ENCODE measurements around the gene RAB37.

Gene RAB37

DNA sequence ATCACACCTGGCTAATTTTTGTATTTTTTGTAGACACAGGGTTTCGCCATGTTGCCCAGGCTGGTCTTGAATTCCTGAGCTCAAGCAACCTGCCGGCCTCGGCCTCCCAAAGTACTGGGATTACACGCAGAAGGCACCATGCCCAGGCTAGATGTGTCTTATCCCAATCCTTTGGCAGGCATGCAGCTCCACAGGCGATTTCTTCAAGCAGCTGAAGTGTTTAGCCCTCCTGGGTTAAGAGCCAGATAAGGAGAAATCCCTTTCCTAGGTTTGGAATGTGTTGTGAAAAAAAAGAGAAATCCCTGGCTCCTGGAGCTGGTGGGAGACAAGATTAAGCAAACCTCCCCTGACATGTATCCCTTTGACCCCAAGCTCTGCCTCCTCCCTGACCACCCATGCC is 9.3 kb downstream of the RAB37 start:
- no peak for DNase-seq

DNA sequence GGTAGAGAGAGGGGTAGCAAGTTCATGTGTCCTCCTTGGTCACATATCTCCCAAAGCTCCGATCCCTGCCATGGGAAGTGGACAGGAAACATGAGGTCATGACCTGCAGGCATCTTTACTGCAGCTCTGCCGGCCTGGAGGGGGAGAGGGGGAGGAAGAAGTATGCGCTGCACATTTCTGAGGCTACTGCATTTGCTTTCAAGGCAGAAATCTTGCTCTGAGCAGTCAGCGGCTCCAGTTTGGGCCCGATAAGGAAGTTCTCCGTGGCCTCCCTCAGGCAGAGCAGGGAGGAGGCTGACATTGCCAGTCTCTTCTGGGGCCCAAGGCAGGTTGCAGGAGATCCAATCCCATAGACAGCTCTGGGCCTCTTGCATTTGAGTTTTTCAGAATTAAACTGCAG is 9.9 kb downstream of the RAB37 start:
- no peak for DNase-seq

DNA sequence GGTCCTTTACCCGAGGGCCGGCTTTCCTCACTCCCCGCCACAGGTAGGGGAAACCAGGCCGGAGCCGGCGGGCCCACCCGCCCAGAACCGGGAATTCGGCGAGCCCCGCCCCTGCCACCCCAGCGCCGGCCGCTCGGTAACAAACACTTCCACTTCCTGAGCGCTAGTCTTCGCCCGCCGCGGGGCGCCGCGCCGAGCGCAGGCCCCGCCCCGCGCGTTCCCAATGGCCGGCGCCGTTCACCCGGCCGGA is 11.1 kb downstream of the RAB37 start:
- no peak for DNase-seq

DNA sequence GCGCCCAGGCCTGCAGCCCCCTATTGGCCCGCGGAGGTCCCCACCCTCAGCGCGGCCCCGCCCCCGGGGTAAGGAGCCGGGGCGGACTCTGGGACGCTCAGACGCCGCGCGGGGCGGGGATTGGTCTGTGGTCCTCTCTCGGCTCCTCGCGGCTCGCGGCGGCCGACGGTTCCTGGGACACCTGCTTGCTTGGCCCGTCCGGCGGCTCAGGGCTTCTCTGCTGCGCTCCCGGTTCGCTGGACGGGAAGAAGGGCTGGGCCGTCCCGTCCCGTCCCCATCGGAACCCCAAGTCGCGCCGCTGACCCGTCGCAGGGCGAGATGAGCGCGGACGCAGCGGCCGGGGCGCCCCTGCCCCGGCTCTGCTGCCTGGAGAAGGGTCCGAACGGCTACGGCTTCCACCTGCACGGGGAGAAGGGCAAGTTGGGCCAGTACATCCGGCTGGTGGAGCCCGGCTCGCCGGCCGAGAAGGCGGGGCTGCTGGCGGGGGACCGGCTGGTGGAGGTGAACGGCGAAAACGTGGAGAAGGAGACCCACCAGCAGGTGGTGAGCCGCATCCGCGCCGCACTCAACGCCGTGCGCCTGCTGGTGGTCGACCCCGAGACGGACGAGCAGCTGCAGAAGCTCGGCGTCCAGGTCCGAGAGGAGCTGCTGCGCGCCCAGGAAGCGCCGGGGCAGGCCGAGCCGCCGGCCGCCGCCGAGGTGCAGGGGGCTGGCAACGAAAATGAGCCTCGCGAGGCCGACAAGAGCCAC is 11.6 kb downstream of the RAB37 start, which contains the start of gene NHERF1:
NHERF1 (plus strand) TSS at position 100 of the 750 bp plus-strand sequence; CDS start at position 319, 219 bp downstream.
- peak; percentile 86 for DNase-seq

DNA sequence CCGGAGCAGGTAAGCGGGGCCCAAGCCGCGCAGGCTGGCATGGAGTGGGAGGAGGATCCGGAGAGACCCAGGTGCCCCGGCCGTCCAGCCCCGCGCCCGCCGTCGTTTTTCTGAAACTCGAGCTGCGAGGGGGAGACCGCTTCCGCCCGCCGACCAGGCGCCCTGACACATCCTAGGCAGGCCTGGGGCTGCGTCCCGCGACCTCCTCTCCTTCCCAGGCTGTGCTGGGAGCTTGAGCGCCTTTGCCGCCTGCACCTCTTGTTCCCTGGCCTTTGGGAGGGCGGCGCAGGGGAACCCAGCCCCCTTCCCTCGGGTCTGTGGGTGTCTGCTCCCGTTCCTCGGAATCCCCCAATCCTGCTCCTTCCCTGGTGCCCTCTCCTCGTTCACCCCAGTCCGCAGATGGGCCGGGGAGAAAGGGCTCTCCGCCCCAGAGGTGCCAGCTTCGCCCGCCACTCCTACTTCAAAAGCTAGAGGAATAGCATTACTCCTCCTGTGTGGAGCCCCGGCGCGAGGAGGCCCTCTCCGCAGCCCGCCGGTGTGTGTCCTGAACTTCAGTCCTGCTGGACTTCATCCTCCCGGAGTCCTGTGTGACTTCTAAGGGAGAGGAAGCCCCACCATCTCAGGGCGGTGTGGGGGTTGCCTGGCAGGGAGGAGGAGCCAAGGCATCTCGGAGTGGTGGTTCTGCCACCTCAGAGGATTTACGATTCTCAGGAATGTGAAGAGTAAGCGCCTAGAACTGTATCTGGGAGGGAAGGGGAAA is 12.4 kb downstream of the RAB37 start:
- DNase-seq: no peak

DNA sequence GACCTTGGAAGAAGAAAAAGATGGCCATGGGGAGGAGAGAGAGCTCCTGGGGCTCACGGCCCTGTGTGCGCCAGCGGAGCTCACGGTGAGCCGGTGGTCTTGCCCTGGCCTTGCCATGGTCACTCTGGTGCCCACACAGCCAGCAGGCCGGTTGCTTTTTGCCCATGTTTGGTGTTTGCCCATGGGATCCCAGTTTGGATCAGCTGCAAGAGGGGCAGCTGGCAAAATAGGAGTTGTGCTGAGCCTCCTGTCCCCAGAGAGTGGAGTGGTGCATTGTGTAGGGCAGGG is 12.9 kb downstream of the RAB37 start:
- no peak for DNase-seq

DNA sequence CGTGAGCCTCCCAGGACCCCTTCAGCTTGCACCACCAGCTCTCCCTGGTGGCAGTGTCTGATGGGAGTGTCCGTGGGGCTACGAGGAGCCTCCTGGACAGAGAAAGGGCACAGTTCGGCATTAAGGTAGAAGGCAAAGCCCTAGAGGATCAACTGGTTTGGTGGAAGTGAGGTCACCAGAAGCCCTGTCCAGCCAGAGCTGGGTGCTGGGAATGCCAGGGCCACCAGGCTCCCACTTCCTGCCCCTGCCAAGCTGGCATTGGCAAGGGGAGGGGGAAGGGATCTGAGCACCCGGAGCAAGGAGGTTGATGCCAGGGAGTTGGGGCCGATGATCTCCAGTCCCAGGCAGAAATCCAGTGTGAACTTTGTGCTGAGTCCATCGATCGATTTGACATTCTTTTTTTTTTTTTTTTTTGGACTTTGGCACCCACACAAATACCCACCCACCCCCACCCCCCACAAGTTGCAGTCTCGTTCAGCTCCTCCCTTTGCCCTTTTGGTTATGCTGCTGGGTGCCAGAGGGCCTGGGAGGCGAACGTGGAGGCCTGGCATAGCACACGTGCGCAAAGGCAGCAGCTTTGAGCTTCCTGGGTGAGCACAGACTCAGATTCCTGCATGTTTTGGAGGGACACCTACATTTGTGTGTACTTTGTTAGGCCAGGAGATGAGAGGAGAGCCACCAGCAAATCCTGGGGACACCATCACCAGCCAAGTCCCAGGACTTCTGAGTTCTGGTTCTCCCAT is 13.4 kb downstream of the RAB37 start:
- DNase-seq: no peak

DNA sequence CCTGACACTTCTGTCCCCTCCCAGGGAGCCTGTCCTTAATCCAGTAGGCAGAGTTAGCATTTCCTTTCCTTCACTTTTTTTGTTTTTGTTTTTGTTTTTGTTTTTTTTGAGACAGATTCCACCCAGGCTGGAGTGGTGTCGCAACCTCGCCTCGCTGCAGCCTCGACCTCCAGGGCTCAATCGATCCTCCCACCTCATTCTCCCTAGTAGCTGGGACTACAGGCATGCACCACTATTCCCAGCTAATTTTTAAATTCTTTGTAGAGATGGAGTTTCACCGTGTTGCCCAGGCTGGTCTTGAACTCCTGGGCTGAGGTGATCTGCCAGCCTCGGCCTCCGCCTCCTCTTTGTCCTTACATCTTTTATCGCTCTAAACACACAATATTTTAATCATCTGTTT is 15.4 kb downstream of the RAB37 start:
- no peak for DNase-seq

DNA sequence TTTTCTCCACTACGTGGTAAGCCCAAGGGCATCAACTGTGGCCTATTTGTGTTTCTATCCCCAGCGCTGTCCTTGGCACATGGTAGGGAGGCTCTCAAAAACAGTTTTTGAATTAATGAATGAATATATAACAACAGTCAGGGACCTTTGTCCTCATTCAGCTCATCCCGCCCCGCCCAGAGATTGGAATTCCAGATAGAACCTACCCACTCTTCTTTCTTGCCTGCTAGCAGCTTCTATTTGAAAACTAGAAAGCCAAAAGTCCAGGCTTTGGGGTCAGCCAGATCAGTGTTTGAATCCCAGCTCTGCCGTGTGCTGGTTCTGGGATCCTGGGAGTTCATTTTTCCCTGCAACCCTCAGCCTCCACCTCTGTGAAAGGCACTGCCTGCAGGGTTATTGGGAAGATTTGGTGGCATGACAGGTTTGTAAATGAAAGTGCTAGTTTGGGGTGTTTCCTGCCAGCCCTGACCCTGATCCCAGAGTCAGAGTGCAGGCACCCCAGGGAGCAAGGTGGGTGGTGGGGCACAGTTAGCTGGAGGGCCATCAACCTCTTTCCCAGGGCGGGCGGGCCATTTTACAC is 15.9 kb downstream of the RAB37 start:
- DNase-seq: no peak

DNA sequence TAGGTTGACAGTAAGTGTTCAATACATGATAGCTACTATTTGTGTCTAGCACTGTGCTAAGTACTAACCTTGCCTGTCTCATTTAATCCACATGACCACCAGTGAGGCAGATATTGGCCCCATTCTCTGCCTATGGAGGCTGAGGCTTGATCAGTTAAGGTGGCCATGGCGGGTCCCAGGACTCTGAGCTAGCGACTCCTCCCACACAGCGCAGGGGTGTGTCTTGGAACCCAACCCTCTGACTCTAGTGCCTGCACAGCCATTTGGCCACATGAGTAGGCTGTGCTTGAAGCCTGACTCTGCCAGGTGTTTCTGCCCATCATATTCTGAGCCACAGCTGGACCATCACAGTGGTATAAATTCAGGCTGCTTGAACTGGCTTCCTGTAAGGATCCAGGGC is 17.8 kb downstream of the RAB37 start:
- DNase-seq: no peak

DNA sequence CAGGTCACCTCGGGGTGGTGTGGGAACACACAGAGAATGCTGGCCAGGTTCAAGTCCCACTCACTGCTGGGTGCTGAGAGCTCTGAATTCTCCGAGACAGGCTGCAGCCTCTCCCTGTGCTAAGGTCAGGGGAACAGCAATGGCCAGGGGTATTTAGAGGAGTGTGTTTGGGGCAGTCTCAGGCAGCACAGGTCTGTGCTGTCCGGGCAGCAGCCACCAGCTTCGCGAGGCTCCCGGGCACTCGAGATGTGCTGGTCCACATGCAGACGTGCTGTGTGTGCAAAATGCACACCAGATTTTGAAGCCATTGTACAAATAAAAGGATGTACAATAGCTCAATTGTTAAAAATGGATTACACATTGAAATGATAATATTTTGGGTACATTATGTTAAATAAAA is 18.5 kb downstream of the RAB37 start:
- DNase-seq: no peak

DNA sequence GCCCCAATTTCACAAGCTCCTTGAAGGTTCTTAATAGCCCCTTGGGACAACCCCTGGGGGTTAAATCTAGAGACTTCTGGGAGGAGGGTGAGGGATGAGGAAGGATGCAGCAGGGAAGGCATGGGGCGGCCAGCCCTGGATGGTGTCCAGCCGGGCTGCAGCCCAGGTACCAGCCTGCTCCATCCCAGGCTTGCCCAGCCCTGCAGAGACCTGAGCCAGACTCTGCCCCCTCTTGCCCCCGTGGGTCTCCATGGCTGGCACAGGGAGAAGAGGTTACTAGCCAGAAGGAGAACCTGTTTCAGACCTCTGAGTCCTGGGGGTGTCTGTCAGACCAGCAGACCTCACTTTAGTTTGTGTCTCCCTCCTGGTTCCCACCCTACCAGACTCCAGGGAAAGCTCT is 19.8 kb downstream of the RAB37 start:
- DNase-seq: no peak

DNA sequence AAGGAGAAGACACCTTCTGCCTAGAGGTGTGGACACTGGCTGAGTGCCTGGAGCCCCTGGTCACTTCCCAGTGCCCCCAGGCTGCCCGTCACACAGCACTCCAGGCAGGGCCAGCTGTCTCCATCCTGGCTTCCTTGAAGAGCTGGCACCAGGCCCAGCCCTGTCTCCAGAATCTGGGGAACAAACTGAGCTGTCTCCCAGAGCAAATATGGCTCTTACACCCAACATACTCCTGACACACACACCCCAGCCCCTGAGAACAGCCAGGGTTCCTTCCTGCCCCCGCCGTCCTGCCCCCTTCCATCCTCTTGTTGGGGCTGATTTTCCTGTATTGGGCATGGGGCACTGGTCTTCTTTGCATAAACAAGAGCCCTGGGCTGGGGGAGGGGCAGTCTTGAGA is 20.4 kb downstream of the RAB37 start:
- no peak for DNase-seq

DNA sequence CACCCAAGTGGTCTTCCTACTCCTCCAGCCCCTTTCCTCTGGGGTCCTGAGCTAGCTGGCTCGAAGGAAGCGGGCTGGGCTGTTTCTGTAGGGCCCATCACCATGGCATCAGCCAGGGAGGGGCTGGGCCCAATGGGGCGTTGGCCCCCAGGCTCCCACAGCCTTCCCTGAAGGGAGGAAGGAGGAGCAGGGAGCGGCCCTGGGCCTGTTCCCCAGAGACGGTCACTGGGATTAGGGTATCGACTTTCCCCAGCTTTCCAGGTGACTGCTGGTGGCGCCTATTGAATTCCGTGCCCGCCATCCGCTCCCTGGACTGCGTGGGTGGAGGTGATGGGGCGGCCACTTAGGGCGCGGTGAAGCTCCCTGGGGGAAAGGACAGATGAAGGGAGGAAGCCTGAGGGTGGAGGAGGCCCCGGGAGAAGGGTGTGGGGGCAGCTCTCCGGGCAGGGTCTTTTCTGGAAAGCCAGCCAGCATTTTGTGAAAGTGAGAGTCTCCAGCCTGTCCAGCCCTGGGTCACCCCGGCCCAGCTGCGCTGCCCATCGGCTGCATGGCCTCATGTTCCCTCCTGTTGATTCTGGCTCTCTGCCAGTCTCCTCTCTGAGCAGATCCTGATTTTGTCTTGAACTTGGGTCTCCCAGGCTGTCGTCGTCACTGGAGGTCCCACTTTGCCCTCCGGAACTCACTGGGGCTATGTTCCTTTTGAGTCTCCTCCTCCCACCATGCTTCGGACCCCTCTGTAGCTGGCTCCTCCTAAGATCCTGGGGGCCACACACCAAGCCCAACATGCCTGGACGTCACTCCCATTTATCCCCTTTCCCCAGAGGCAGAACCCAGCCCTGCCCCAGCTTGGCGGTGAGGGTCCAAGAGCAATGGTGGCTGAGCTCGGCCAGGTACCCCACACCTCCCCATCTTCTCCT is 21.1 kb downstream of the RAB37 start:
- DNase-seq: peak; percentile 41

DNA sequence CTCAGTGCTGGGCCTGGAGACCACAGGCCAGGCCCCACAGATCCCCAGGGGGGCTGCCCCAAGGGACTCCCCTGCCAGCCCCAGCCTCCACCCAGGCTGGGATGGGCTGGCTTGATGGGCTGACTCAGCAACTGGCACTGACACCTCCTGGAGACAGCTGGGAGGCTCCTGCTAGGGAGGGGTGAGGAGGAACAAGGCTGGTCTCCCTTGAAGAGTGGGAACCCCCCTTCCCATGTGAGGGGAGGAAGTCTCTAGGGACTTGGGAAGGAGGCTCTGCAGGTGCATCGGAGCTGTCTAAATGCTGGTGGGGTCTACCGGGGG is 21.8 kb downstream of the RAB37 start:
- DNase-seq: no peak

DNA sequence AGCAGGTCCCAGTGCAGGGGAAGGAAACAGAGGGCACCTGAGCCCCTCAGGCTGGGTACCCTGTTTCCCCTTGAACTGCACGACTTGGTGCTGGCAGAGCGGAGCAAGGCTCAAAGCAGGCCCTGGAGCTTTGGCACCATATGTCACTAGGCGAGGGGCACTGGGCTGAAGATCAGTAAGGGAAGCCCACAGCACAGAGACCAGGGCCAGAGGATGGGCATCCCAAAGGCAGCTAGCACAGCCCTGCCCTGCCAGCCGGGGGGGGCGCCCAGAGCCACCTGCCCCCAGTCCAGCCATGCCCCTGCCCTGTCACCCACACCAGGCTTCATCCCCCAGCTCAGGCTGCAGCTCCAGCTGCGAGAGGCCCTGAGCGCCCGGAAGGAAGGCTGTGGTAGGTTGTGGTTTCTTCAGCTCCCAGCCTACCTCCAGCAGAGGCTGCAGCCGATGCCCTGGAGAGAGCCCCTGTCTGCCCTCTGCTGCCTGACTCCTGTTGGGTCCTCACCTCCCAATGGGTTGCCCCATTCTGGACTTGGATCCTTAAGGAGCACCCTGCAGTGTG is 22.3 kb downstream of the RAB37 start:
- no peak for DNase-seq

DNA sequence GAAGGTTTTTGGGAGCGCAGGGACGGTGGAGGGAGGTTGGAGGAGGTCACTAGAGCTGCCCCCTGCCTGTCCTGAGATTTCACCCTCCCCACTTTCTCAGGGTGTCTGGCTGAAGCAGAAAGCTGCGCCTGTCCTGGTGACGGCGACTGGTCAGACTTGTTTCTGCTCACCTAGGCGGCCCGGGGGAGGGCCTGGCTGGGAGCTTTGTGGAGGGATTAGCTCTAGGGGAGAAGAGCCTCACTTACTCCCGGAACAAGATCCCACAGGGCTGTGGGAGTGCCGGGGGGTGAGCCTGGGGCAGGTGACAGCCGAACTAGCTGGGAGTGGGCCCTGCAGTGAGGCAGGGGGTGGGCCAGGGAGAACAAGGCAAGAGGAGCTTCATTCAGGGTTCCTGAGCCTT is 22.9 kb downstream of the RAB37 start:
- DNase-seq: no peak

DNA sequence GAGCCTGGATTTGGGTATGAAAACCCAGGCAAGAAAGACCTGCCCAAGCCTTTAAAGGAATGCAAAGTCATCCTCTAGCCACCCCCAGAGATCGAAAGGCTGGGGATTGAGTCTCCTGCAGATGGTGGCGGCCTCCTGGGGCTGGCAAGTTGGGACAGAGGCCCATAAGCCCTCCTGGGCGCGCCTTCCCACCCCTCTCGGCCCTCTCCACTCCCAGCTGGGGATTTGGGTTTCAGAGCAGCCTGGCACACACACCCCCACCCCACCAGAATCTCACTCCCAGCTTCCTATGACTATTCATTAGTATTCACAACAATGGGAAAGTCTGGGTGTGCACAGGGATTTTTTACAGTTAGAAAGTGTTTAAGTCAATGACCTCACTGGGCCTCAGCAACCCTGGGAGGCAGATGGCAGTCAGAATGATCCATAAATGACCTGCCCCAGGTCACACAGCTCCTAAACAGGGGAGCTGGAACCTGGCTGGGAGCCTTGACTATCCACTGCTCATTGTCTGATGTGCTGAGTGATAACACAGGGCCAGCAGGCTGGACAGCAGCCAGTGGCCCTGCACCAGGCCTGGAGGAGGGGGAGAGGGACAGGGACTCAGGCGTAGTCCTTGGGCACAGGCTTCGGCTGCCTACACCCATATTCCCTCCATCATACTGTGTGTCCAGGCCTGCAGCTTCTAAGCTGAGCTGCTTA is 23.5 kb downstream of the RAB37 start:
- DNase-seq: no peak

DNA sequence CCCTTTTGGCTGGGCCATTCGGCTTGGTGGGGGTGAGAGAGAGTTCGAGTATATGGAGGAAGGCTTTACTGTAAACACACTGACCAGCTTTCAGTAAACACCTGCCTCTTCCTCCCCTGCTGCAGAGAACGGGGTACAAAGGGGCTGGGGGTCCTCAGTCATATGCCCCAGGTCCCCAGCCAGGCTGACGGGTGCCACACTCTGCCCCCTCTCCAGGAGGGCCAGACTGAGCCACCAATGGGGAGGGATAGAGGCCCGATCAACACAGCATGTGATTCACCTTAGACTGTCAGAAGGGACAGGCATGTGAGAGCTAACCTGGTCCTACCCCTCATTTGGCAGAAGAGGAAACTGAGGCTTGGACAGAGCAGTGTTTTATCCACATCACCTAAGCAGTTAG is 24.4 kb downstream of the RAB37 start:
- DNase-seq: no peak

DNA sequence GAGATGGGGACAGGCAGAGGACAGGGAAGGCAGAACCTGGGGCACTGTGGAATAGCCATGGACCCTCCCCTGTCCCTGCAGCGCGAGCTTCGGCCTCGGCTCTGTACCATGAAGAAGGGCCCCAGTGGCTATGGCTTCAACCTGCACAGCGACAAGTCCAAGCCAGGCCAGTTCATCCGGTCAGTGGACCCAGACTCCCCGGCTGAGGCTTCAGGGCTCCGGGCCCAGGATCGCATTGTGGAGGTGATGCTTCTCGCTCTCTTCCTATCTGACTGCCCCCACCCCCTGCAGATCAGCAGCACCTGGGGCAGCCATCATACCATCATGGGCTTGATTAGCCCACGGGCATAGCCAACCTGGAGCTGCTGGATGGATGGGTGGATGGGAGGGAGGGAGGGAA is 24.9 kb downstream of the RAB37 start:
- DNase-seq: no peak

DNA sequence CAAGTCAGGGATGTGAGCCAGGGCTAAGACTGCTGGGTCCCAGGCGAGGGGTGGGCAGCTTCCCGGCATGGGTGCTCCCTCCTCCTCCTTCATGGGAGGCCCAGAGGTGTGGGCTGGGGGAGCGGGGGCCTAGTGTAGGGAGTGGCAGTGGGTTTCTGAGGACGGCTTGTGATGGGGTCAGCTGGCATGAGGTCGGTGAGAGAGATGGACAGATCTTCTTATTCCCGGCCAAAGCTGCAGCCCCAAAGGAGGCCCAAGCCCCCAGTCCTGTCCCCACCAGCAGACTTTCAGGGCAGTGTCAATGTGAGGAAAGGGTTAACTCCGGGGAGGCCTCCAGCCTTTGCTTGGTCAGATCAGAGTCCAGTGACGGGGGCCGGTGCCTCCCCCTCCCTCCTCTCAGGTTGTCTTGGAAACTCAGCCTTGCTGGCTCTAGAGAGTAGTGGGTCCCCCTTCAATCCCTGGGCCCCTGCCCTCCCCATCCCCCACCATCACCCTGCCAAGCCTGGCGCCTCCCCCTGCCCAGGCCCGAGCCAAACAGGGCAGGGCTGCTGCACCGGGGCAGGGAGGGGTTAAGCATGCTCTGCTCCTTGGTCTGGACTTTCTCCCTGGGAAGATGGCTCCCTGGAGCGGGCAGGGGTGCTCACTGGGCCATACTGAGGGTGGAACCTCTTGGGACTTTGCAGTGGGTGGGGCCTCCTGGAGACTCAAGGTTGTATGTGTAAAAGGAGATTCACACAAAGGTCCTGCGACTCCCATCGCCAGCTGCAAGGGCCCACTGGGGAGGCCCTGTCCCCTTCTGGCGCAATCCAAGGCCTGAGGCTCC is 26.7 kb downstream of the RAB37 start:
- DNase-seq: no peak

Data from NCI-H2107 (cell line).